Measurements from ENCODE around the gene MLLT1.

The MLLT1 gene

GRCh38 chr19:6313398-6313969, 33.7 kb upstream of the MLLT1 start:
- no peaks in the 10 kb centered on the region for H3K9me3 ChIP-seq (ENCODE audit: control insufficient read depth, insufficient read depth, low read length)
- no peaks in the 10 kb centered on the region for H3K79me2 ChIP-seq (ENCODE audit: control insufficient read depth, low read length)
- H3K36me3 ChIP-seq (ENCODE audit: control insufficient read depth, low read length): no peaks in the 10 kb centered on the region
- H3K4me3 ChIP-seq (ENCODE audit: low read length): no peak overlapping the region
- H3K4me2 ChIP-seq (ENCODE audit: low read length): no peak overlapping the region
- no peaks in the 10 kb centered on the region for H4K20me1 ChIP-seq (ENCODE audit: control insufficient read depth, insufficient read depth, low read depth, low read length)
- H3K4me1 ChIP-seq (ENCODE audit: control insufficient read depth, low read length): no peaks in the 10 kb centered on the region
- H3F3A ChIP-seq (ENCODE audit: control insufficient read depth, insufficient read depth): no peaks in the 10 kb centered on the region
- H3K9me2 ChIP-seq (replicated peaks; ENCODE audit: control insufficient read depth, low read length): no peaks in the 10 kb centered on the region
- TF ChIP-seq EZH2phosphoT487 (IDR thresholded peaks at IDR 0.05; ENCODE audit: borderline replicate concordance, low read length): no peak
- TF ChIP-seq CTCF (IDR thresholded peaks at IDR 0.05; ENCODE audit: low read depth, low read length, poor library complexity, severe bottlenecking): no peak
- no peak overlapping the region for H3K27ac ChIP-seq (ENCODE audit: low read depth, low read length)
- H3K27me3 ChIP-seq (ENCODE audit: control insufficient read depth, low read length): no peaks in the 10 kb centered on the region

DNA sequence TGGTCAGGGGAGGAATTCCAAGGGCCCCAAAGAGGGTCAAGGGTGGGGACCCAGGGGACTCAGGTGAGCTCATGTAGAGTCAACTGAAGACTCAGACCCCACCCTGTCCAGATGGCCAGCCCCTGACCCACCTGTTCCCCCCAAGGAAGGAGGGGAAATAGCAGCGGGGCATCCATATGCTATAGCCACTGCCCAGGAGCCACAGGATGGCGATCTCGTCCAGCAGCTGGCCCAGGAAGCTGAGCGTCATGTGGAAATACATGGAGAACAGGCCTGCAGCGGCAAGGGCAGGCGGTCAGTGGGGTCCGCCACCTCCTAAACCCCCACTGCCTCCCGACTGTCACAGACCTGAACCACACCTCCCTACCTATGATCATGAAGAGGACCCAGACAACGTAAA, 32.2 kb upstream of the MLLT1 start:
- Histone ChIP-seq H3K9me2 (replicated peaks; ENCODE audit: control insufficient read depth, low read length) (no peaks in the 10 kb centered on the region), H3K4me1 (ENCODE audit: control insufficient read depth, low read length) (no peaks in the 10 kb centered on the region), H3K27ac (ENCODE audit: low read depth, low read length) (no peak overlapping the region), H3K36me3 (ENCODE audit: control insufficient read depth, low read length) (no peaks in the 10 kb centered on the region), H3K79me2 (ENCODE audit: control insufficient read depth, low read length) (no peaks in the 10 kb centered on the region), H3K9me3 (ENCODE audit: control insufficient read depth, insufficient read depth, low read length) (no peaks in the 10 kb centered on the region), H3F3A (ENCODE audit: control insufficient read depth, insufficient read depth) (no peaks in the 10 kb centered on the region), H3K27me3 (ENCODE audit: control insufficient read depth, low read length) (no peaks in the 10 kb centered on the region), H3K4me2 (ENCODE audit: low read length) (no peak overlapping the region), H4K20me1 (ENCODE audit: control insufficient read depth, insufficient read depth, low read depth, low read length) (no peaks in the 10 kb centered on the region), H3K4me3 (ENCODE audit: low read length) (no peak overlapping the region)
- TF ChIP-seq CTCF (IDR thresholded peaks at IDR 0.05; ENCODE audit: low read depth, low read length, poor library complexity, severe bottlenecking): no peak
- no peak for TF ChIP-seq EZH2phosphoT487 (IDR thresholded peaks at IDR 0.05; ENCODE audit: borderline replicate concordance, low read length)

DNA sequence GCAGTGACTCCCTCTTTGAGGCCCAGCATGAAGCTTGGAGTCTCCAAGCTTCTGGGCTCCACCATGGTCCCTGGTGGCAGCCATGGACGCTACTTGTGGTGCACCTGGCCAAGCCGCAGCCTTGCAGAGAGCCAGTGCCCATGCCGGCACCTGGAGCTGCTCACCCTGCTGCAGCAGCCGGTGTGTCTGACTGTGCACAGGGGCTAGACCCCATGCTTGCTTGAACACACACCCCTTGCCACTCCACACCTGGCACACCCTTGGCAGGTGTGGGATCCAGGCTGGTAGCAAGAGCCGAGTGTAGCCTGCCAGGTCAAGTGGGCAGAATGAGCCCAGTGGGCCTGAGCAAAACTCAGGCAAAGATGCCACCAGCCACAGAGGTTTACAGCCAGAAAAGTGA, 18.6 kb upstream of the MLLT1 start:
- H3F3A ChIP-seq (ENCODE audit: control insufficient read depth, insufficient read depth): no peaks in the 10 kb centered on the region
- TF ChIP-seq CTCF (IDR thresholded peaks at IDR 0.05; ENCODE audit: low read depth, low read length, poor library complexity, severe bottlenecking) (no peak), EZH2phosphoT487 (IDR thresholded peaks at IDR 0.05; ENCODE audit: borderline replicate concordance, low read length) (no peak)
- H3K79me2 ChIP-seq (ENCODE audit: control insufficient read depth, low read length): no peaks in the 10 kb centered on the region
- H3K4me3 ChIP-seq (ENCODE audit: low read length): no peak overlapping the region
- no peaks in the 10 kb centered on the region for H3K36me3 ChIP-seq (ENCODE audit: control insufficient read depth, low read length)
- H4K20me1 ChIP-seq (ENCODE audit: control insufficient read depth, insufficient read depth, low read depth, low read length): no peaks in the 10 kb centered on the region
- H3K4me2 ChIP-seq (ENCODE audit: low read length): no peak overlapping the region
- H3K9me3 ChIP-seq (ENCODE audit: control insufficient read depth, insufficient read depth, low read length): peaks cover 14% of the 10 kb centered on the region
- H3K4me1 ChIP-seq (ENCODE audit: control insufficient read depth, low read length): no peaks in the 10 kb centered on the region
- no peak overlapping the region for H3K27ac ChIP-seq (ENCODE audit: low read depth, low read length)
- H3K9me2 ChIP-seq (replicated peaks; ENCODE audit: control insufficient read depth, low read length): no peaks in the 10 kb centered on the region
- no peaks in the 10 kb centered on the region for H3K27me3 ChIP-seq (ENCODE audit: control insufficient read depth, low read length)
